ENCODE data around the gene UBR1. TPM values are rescaled to one million over a fixed set of nuclear protein-coding genes. Genes with fewer than 3 reads are reported as not detected.

UBR1 gene
- total RNA-seq, 1 experiment from 2014 or later, result 30.8 TPM

DNA sequence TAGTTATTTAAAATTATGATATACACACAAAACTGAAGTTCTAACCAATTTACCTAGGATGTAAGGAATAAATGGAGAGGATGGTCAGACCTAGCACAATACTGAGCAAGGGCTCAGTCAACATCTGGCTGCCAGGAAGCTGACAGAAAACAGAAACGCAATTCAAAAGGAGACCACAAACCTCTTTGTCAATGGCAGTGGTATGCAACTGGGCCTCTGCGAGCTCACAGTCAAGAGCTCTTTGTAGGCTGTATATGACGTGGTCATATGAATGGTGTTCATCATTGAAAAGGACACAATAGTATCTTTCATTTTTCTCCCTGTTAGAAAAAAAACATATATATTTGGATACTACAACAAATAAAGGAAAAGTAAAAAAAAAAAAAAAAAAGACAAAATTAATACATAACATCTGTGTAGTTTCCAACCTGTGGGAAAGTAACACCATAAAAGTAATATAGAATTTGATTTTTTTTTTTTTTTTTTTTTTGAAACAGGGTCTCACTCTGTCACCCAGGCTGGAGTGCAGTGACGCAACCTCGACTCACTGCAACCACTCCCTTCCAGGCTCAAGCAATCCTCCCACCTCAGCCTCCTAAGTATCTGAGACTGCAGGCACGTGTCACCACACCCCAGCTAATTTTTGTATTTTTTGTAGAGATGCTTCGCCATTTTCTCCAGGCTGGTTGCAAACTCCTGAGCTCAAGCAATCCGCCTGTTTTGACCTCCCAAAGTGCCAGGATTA, 37.9 kb downstream of the UBR1 start:
- no TSS peak for BruUV-seq (replicated peaks)
- TF ChIP-seq, protein P1, sequence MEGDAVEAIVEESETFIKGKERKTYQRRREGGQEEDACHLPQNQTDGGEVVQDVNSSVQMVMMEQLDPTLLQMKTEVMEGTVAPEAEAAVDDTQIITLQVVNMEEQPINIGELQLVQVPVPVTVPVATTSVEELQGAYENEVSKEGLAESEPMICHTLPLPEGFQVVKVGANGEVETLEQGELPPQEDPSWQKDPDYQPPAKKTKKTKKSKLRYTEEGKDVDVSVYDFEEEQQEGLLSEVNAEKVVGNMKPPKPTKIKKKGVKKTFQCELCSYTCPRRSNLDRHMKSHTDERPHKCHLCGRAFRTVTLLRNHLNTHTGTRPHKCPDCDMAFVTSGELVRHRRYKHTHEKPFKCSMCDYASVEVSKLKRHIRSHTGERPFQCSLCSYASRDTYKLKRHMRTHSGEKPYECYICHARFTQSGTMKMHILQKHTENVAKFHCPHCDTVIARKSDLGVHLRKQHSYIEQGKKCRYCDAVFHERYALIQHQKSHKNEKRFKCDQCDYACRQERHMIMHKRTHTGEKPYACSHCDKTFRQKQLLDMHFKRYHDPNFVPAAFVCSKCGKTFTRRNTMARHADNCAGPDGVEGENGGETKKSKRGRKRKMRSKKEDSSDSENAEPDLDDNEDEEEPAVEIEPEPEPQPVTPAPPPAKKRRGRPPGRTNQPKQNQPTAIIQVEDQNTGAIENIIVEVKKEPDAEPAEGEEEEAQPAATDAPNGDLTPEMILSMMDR (conservative IDR thresholded peaks at IDR 0.05; ENCODE audit: low read depth, low read length), result no peak
- no peak for TF ChIP-seq EZH2 (IDR thresholded peaks at IDR 0.05; ENCODE audit: borderline replicate concordance, low read depth, low read length, poor library complexity, severe bottlenecking)

DNA sequence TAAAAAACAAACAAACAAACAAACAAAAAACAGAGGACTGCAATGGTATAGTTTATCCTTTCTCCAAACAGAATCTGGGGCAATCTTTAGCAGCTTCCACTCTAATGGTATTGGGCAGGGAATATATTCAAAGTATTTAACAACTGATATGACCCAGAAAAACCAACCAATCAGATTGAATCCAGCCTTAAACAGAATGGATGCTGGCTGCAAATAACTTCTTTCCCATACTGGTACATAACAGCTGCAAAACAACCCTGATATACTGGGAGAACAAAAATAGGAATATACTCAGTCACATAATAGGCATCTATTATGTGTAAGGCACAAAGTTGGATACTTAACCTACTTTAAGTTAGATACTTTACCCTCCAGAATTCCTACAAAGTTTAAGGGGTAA, 49.1 kb downstream of the UBR1 start:
- no peak for DNase-seq (ENCODE audit: low spot score)
- ChIA-PET POLR2A (ENCODE audit: low non-redundant PET) (no interaction called here), CTCF (no interaction called here)
- no peak overlapping the region for H3K4me3 ChIP-seq (ENCODE audit: low read depth, low read length, poor library complexity, severe bottlenecking)
- no peaks in the 10 kb centered on the region for H3K27me3 ChIP-seq (replicated peaks; ENCODE audit: insufficient read depth, low read depth, low read length, poor library complexity)
- no TSS peak for BruUV-seq (replicated peaks)
- H3K36me3 ChIP-seq (ENCODE audit: insufficient read depth, low read length, poor library complexity, severe bottlenecking), result peaks cover 54% of the 10 kb centered on the region
- no peak overlapping the region for H3K27ac ChIP-seq (ENCODE audit: low read depth, low read length, poor library complexity, severe bottlenecking)
- H3K4me1 ChIP-seq (ENCODE audit: insufficient read depth, low read length, poor library complexity, severe bottlenecking), result no peaks in the 10 kb centered on the region
- no peaks in the 10 kb centered on the region for H3K9me3 ChIP-seq (ENCODE audit: low read depth, low read length, poor library complexity, severe bottlenecking)
- TF ChIP-seq, protein P1 (conservative IDR thresholded peaks at IDR 0.05; ENCODE audit: low read depth, low read length), result no peak
- no peak for TF ChIP-seq EZH2 (IDR thresholded peaks at IDR 0.05; ENCODE audit: borderline replicate concordance, low read depth, low read length, poor library complexity, severe bottlenecking)
- intact Hi-C loops (cut with micrococcal nuclease; ENCODE audit: unreplicated experiment), result no loop called here

More for the DNA sequence above, 37.9 kb downstream of the UBR1 start:
- ChIA-PET CTCF (interaction anchor here (0.7 kb wide), 1 partner anchor 206 kb away, joined by 6 read pairs; no protein-coding TSS in a partner anchor), POLR2A (ENCODE audit: low non-redundant PET) (no interaction called here)
- no peak overlapping the region for H3K4me3 ChIP-seq (ENCODE audit: low read depth, low read length, poor library complexity, severe bottlenecking)
- no peak for DNase-seq (ENCODE audit: low spot score)
- no peaks in the 10 kb centered on the region for H3K9me3 ChIP-seq (ENCODE audit: low read depth, low read length, poor library complexity, severe bottlenecking)
- H3K27me3 ChIP-seq (replicated peaks; ENCODE audit: insufficient read depth, low read depth, low read length, poor library complexity), result no peaks in the 10 kb centered on the region
- no peaks in the 10 kb centered on the region for H3K4me1 ChIP-seq (ENCODE audit: insufficient read depth, low read length, poor library complexity, severe bottlenecking)
- H3K36me3 ChIP-seq (ENCODE audit: insufficient read depth, low read length, poor library complexity, severe bottlenecking), result peaks cover 44% of the 10 kb centered on the region
- H3K27ac ChIP-seq (ENCODE audit: low read depth, low read length, poor library complexity, severe bottlenecking), result no peak overlapping the region
- intact Hi-C loops (cut with micrococcal nuclease; ENCODE audit: unreplicated experiment), result no loop called here

DNA sequence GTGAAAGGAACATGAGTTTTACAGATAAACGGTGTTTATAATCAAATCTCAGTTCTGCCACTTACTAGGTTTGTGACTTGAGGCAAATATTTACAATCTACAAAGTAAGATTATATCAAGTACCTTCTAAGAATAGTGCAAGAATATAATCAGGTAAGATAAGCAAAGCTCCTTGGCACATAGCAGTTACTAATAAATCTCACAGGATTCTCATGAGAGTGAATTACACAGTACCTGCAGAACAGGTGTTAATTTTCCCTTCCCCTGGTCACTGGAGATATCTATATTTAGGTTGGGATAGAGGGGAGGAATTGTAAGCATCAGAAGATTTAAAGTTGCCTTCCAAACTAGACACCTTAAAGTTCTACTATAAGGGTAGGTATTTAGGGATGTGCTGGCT, 53.0 kb downstream of the UBR1 start:
- H3K27me3 ChIP-seq (replicated peaks; ENCODE audit: insufficient read depth, low read depth, low read length, poor library complexity), result no peaks in the 10 kb centered on the region
- intact Hi-C loops (cut with micrococcal nuclease; ENCODE audit: unreplicated experiment), result no loop called here
- no TSS peak for BruUV-seq (replicated peaks)
- TF ChIP-seq EZH2 (IDR thresholded peaks at IDR 0.05; ENCODE audit: borderline replicate concordance, low read depth, low read length, poor library complexity, severe bottlenecking), result no peak
- TF ChIP-seq, protein P1 (conservative IDR thresholded peaks at IDR 0.05; ENCODE audit: low read depth, low read length), result no peak
- H3K27ac ChIP-seq (ENCODE audit: low read depth, low read length, poor library complexity, severe bottlenecking), result no peak overlapping the region
- ChIA-PET POLR2A (ENCODE audit: low non-redundant PET) (no interaction called here), CTCF (no interaction called here)
- no peaks in the 10 kb centered on the region for H3K4me1 ChIP-seq (ENCODE audit: insufficient read depth, low read length, poor library complexity, severe bottlenecking)
- H3K4me3 ChIP-seq (ENCODE audit: low read depth, low read length, poor library complexity, severe bottlenecking), result no peak overlapping the region
- H3K9me3 ChIP-seq (ENCODE audit: low read depth, low read length, poor library complexity, severe bottlenecking), result no peaks in the 10 kb centered on the region
- H3K36me3 ChIP-seq (ENCODE audit: insufficient read depth, low read length, poor library complexity, severe bottlenecking), result peaks cover 31% of the 10 kb centered on the region
- DNase-seq (ENCODE audit: low spot score), result no peak

All from A673 (cell line).